Osteocyte (in vitro differentiated cells): Measurements from ENCODE around the gene RETN. TPM values are rescaled to one million over a fixed set of nuclear protein-coding genes. Genes with fewer than 3 reads are reported as not detected.

ENCODE experiments used
- DNase-seq: peaks from one replicate; pipeline ENCODE4 v3.0.0; 2021; ENCODE audit warnings: mixed read lengths; ENCODE audit not compliant: unreplicated experiment; ENCODE audit errors: extremely low spot score
- H3K27ac Mint-ChIP-seq: one replicate; pipeline ENCODE4 v1.8.0; 2021; ENCODE audit warnings: mild to moderate bottlenecking, mixed read lengths; ENCODE audit not compliant: unreplicated experiment
- H3K27me3 Mint-ChIP-seq: one replicate; pipeline ENCODE4 v1.8.0; 2021; ENCODE audit warnings: mixed read lengths; ENCODE audit not compliant: unreplicated experiment
- H3K36me3 Mint-ChIP-seq: one replicate; pipeline ENCODE4 v1.8.0; 2021; ENCODE audit warnings: mixed read lengths; ENCODE audit not compliant: unreplicated experiment
- H3K4me1 Mint-ChIP-seq: one replicate; pipeline ENCODE4 v1.8.0; 2021; ENCODE audit warnings: mixed read lengths; ENCODE audit not compliant: unreplicated experiment
- H3K4me3 Mint-ChIP-seq: one replicate; pipeline ENCODE4 v1.8.0; 2021; ENCODE audit warnings: mild to moderate bottlenecking, moderate library complexity, mixed read lengths; ENCODE audit not compliant: unreplicated experiment
- H3K9me3 Mint-ChIP-seq: one replicate; pipeline ENCODE4 v1.8.0; 2021; ENCODE audit warnings: mixed read lengths; ENCODE audit not compliant: unreplicated experiment
- CTCF ChIP-seq: fragments of 200-600 bp; sonication (generic); IDR thresholded peaks from 2 replicates; pipeline ENCODE4 v1.5.0; 2021; ENCODE audit warnings: antibody characterized with exemption, mild to moderate bottlenecking, moderate library complexity
- total RNA-seq: library from RNA; stranded (reverse); gene quantifications from 2 replicates; pipeline ENCODE4 v1.2.1, GENCODE V29; 2021

The RETN gene
- total RNA-seq, 1 donor from 2014 or later: not detected

- no peak for DNase-seq
- Mint-ChIP-seq H3K4me1 (no peaks in the 10 kb centered on the region), H3K4me3 (no peak overlapping the region), H3K9me3 (no peaks in the 10 kb centered on the region), H3K27me3 (peaks cover 10% of the 10 kb centered on the region), H3K27ac (no peak overlapping the region), H3K36me3 (no peaks in the 10 kb centered on the region)
- TF ChIP-seq CTCF: no peak
These were observed 36.7 kb downstream of the RETN start for GRCh38 chr19:7705387-7706187.

GRCh38 chr19:7706188-7706954, 37.5 kb downstream of the RETN start:
- Mint-ChIP-seq H3K27ac (no peak overlapping the region), H3K9me3 (no peaks in the 10 kb centered on the region), H3K4me1 (no peaks in the 10 kb centered on the region), H3K27me3 (peaks cover 10% of the 10 kb centered on the region), H3K4me3 (no peak overlapping the region), H3K36me3 (no peaks in the 10 kb centered on the region)
- no peak for DNase-seq
- TF ChIP-seq CTCF: no peak

GRCh38 chr19:7706955-7707456, 38.2 kb downstream of the RETN start:
- Mint-ChIP-seq H3K4me1 (no peaks in the 10 kb centered on the region), H3K4me3 (no peak overlapping the region), H3K36me3 (no peaks in the 10 kb centered on the region), H3K9me3 (no peaks in the 10 kb centered on the region), H3K27me3 (peaks cover 10% of the 10 kb centered on the region), H3K27ac (no peak overlapping the region)
- DNase-seq: no peak
- no peak for TF ChIP-seq CTCF

GRCh38 chr19:7709932-7710460, 41.1 kb downstream of the RETN start:
- no peak overlapping the region for H3K27ac Mint-ChIP-seq
- no peaks in the 10 kb centered on the region for H3K36me3 Mint-ChIP-seq
- peaks cover 7% of the 10 kb centered on the region for H3K27me3 Mint-ChIP-seq
- H3K4me3 Mint-ChIP-seq: no peak overlapping the region
- H3K9me3 Mint-ChIP-seq: no peaks in the 10 kb centered on the region
- no peak for DNase-seq
- no peaks in the 10 kb centered on the region for H3K4me1 Mint-ChIP-seq
- TF ChIP-seq CTCF: no peak

GRCh38 chr19:7710616-7711015, 41.8 kb downstream of the RETN start:
- DNase-seq: no peak
- Mint-ChIP-seq H3K27me3 (peaks cover 7% of the 10 kb centered on the region), H3K9me3 (no peaks in the 10 kb centered on the region), H3K4me3 (no peak overlapping the region), H3K27ac (no peak overlapping the region), H3K36me3 (no peaks in the 10 kb centered on the region), H3K4me1 (no peaks in the 10 kb centered on the region)
- no peak for TF ChIP-seq CTCF
